Bronchial epithelial cell (primary cell): ENCODE measurements around the gene CORIN. TPM values are rescaled to one million over a fixed set of nuclear protein-coding genes. Genes with fewer than 3 reads are reported as not detected.

ENCODE experiments used
- DNase-seq: peaks from one replicate; pipeline ENCODE4 v3.0.0-alpha.2; 2010; ENCODE audit warnings: low read depth
- FAIRE-seq: peaks from 2 replicates; lab custom pipeline; 2011; peaks lifted over from hg19 to GRCh38; lab: Jason Lieb, UNC
- H3K27me3 ChIP-seq: 2 replicates; pipeline ENCODE4 v1.5.1; 2011; ENCODE audit warnings: low read length; ENCODE audit not compliant: control insufficient read depth, insufficient read depth
- H3K36me3 ChIP-seq: 2 replicates; pipeline ENCODE4 v1.5.1; 2011; ENCODE audit warnings: low read length; ENCODE audit not compliant: control insufficient read depth, insufficient read depth
- H3K4me3 ChIP-seq: 2 replicates; pipeline ENCODE4 v1.5.1; 2011; ENCODE audit warnings: mild to moderate bottlenecking, low read depth, low read length, control low read depth
- total RNA-seq: library from RNA; depleted of rRNA; stranded (reverse); fragments of >200 nt; gene quantifications from 2 replicates; pipeline ENCODE4 v1.2.1, GENCODE V29; 2014
- TF ChIP-seq, protein P1 (sequence below): IDR thresholded peaks from 2 replicates; pipeline ENCODE4 v1.5.1; 2011; ENCODE audit warnings: mild to moderate bottlenecking, moderate library complexity, low read length, control low read depth, inconsistent platforms; ENCODE audit not compliant: insufficient read depth, severe bottlenecking

Gene CORIN
- total RNA-seq, 1 donor from 2014 or later = 0.26 TPM

DNA sequence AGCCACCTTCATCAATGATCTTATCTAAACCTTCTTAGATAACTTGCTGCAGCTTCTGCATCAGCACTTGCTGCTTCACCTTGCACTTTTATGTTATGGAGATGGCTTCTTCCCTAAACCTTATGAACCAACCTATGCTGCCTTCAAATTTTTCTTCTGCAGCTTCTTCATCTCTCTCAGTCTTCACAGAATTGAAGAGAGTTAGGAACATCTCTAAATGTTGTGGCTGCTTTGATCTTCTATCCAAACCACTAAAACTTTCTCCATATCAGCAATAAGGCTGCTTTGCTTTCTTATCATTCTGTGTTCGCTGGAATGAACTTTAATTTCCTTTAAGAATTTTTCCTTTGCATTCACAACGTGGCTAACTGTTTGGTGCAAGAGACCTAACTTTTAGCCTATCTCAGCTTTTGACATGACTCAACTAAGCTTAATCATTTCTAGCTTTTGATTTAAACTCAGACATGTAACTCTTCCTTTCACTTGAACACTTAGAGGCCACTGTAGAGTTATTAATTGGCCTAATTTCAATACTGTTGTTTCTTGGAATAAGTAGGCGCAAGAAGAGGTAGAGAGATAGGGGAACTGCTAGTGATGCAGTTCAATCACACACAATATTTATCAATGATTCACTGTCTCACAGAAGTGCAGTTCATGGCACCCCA lies 36.1 kb upstream of the CORIN start:
- H3K27me3 ChIP-seq = no peaks in the 10 kb centered on the region
- peaks cover 6% of the 10 kb centered on the region for H3K36me3 ChIP-seq
- TF ChIP-seq, protein P1, sequence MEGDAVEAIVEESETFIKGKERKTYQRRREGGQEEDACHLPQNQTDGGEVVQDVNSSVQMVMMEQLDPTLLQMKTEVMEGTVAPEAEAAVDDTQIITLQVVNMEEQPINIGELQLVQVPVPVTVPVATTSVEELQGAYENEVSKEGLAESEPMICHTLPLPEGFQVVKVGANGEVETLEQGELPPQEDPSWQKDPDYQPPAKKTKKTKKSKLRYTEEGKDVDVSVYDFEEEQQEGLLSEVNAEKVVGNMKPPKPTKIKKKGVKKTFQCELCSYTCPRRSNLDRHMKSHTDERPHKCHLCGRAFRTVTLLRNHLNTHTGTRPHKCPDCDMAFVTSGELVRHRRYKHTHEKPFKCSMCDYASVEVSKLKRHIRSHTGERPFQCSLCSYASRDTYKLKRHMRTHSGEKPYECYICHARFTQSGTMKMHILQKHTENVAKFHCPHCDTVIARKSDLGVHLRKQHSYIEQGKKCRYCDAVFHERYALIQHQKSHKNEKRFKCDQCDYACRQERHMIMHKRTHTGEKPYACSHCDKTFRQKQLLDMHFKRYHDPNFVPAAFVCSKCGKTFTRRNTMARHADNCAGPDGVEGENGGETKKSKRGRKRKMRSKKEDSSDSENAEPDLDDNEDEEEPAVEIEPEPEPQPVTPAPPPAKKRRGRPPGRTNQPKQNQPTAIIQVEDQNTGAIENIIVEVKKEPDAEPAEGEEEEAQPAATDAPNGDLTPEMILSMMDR = no peak
- H3K4me3 ChIP-seq = no peak overlapping the region
- FAIRE-seq = no peak
- no peak for DNase-seq

GRCh38 chr4:47863486-47863885 lies 25.6 kb upstream of the CORIN start:
- H3K27me3 ChIP-seq = no peaks in the 10 kb centered on the region
- DNase-seq (no peak), FAIRE-seq (no peak)
- peaks cover 2% of the 10 kb centered on the region for H3K36me3 ChIP-seq
- no peak overlapping the region for H3K4me3 ChIP-seq
- TF ChIP-seq, protein P1 = no peak

GRCh38 chr4:47862297-47862696 lies 24.4 kb upstream of the CORIN start:
- DNase-seq = no peak
- no peak for FAIRE-seq

GRCh38 chr4:47860305-47860704 lies 22.4 kb upstream of the CORIN start:
- Histone ChIP-seq H3K4me3 (no peak overlapping the region), H3K27me3 (no peaks in the 10 kb centered on the region), H3K36me3 (peaks cover 2% of the 10 kb centered on the region)
- DNase-seq (no peak), FAIRE-seq (no peak)
- TF ChIP-seq, protein P1 = no peak

More at GRCh38 chr4:47862297-47862696, 24.4 kb upstream of the CORIN start:
- H3K4me3 ChIP-seq = no peak overlapping the region
- H3K27me3 ChIP-seq = no peaks in the 10 kb centered on the region
- H3K36me3 ChIP-seq = peaks cover 2% of the 10 kb centered on the region
- TF ChIP-seq, protein P1 = no peak

DNA sequence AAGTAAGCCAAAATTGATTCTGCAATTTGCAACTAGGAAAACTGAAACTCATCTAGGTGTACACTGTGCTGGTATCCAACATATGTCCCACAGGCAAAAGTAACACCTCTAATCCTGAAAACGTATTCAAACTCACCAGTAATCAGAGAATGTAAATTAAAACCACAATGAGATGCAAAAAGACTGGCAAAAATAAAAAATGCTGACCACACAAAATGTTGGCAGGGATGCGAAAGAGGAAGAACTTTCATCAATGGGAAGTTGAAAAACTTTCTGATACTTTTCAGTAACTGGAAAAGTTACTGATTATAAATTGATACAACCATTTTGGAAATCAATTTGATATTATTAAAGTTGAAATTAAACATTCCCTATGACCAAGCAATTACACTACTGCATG lies 20.1 kb upstream of the CORIN start:
- Histone ChIP-seq H3K4me3 (no peak overlapping the region), H3K36me3 (peaks cover 2% of the 10 kb centered on the region), H3K27me3 (no peaks in the 10 kb centered on the region)
- TF ChIP-seq, protein P1 = no peak
- FAIRE-seq (no peak), DNase-seq (no peak)

- no peak for FAIRE-seq
- H3K27me3 ChIP-seq = no peaks in the 10 kb centered on the region
- TF ChIP-seq, protein P1 = no peak
Observed at GRCh38 chr4:47856713-47857112, 18.8 kb upstream of the CORIN start.

More at GRCh38 chr4:47856713-47857112, 18.8 kb upstream of the CORIN start:
- Histone ChIP-seq H3K4me3 (no peak overlapping the region), H3K36me3 (no peaks in the 10 kb centered on the region)
- DNase-seq = no peak
